Smooth muscle cell (in vitro differentiated cells): ENCODE data around the gene FMN1. TPM values are rescaled to one million over a fixed set of nuclear protein-coding genes. Genes with fewer than 3 reads are reported as not detected.

ENCODE experiments used
- DNase-seq: peaks from one replicate; lab custom pipeline; 2025; ENCODE audit not compliant: unreplicated experiment; lab: John Stamatoyannopoulos, UW
- H2AFZ ChIP-seq: fragments of 200-600 bp; sonication (generic); 2 replicates; pipeline ENCODE4 v1.6.0; 2016; ENCODE audit warnings: antibody characterized with exemption, low read depth, mild to moderate bottlenecking
- H3F3A ChIP-seq: fragments of 200-600 bp; sonication (generic); 2 replicates; pipeline ENCODE4 v1.6.0; 2017; ENCODE audit warnings: antibody characterized with exemption, low read depth
- H3K27ac ChIP-seq: fragments of 200-600 bp; sonication (generic); 2 replicates; pipeline ENCODE4 v1.5.1; 2016; ENCODE audit warnings: low read depth, mild to moderate bottlenecking
- H3K27me3 ChIP-seq: fragments of 200-600 bp; sonication (generic); 2 replicates; pipeline ENCODE4 v1.6.1; 2016; ENCODE audit warnings: low read depth, mild to moderate bottlenecking
- H3K36me3 ChIP-seq: fragments of 200-600 bp; sonication (generic); 2 replicates; pipeline ENCODE4 v1.5.1; 2016; ENCODE audit warnings: low read depth
- H3K4me1 ChIP-seq: fragments of 200-600 bp; sonication (generic); 2 replicates; pipeline ENCODE4 v1.5.1; 2016; ENCODE audit warnings: low read depth
- H3K4me2 ChIP-seq: fragments of 200-600 bp; sonication (generic); 2 replicates; pipeline ENCODE4 v1.6.0; 2016; ENCODE audit warnings: mild to moderate bottlenecking
- H3K4me3 ChIP-seq: fragments of 200-600 bp; sonication (generic); 2 replicates; pipeline ENCODE4 v1.5.1; 2016; ENCODE audit warnings: mild to moderate bottlenecking
- H3K79me2 ChIP-seq: fragments of 200-600 bp; sonication (generic); 2 replicates; pipeline ENCODE4 v1.6.0; 2016; ENCODE audit warnings: low read depth, mild to moderate bottlenecking
- H3K9ac ChIP-seq: fragments of 200-600 bp; sonication (generic); 2 replicates; pipeline ENCODE4 v1.6.0; 2016; ENCODE audit warnings: low read depth
- H3K9me3 ChIP-seq: fragments of 200-600 bp; sonication (generic); replicated peaks from 2 replicates; pipeline ENCODE4 v1.5.1; 2016; ENCODE audit warnings: low read depth
- H4K20me1 ChIP-seq: fragments of 200-600 bp; sonication (generic); 2 replicates; pipeline ENCODE4 v1.6.0; 2016; ENCODE audit warnings: low read depth
- WGBS: methylation state at CpG from one replicate; pipeline ENCODE4 v1.1.7; 2016; ENCODE audit warnings: low lambda C conversion rate; 5-methylcytosine and 5-hydroxymethylcytosine counted together
- polyA plus RNA-seq: library from polyadenylated mRNA; unstranded; fragments of >200 nt; fragmentation: Nextera tagmentation; extraction: Ambion mirVana; gene quantifications from 2 replicates; pipeline ENCODE4 v1.2.1, GENCODE V29; 2016
- total RNA-seq: library from RNA; depleted of rRNA; stranded (reverse); fragments of >200 nt; gene quantifications from 2 replicates; pipeline ENCODE4 v1.2.3, GENCODE V29; 2014
- TF ChIP-seq, protein P1 (sequence below): fragments of 200-600 bp; sonication (generic); IDR thresholded peaks from 2 replicates; pipeline ENCODE4 v1.5.1; 2017; ENCODE audit warnings: borderline replicate concordance, mild to moderate bottlenecking, antibody characterized with exemption; ENCODE audit not compliant: insufficient read depth, poor library complexity, severe bottlenecking

FMN1 gene
- total and polyA plus RNA-seq, 2 experiments from 2014 or later = 0.08 to 4.0 TPM

- peak overlapping the region; percentile 47 for H2AFZ ChIP-seq
- H3K36me3 ChIP-seq = no peaks in the 10 kb centered on the region
- peak overlapping the region; percentile 49 for H3K4me2 ChIP-seq
- H3F3A ChIP-seq = peaks cover 18% of the 10 kb centered on the region
- H3K4me3 ChIP-seq = no peak overlapping the region
- peak overlapping the region; percentile 70 for H3K27ac ChIP-seq
- H3K79me2 ChIP-seq = no peaks in the 10 kb centered on the region
- peaks cover 14% of the 10 kb centered on the region for H3K4me1 ChIP-seq
- no peak for DNase-seq
- H3K9ac ChIP-seq = no peak overlapping the region
- no peaks in the 10 kb centered on the region for H3K9me3 ChIP-seq
- 89% methylated on average over 7 of the region's 7 CpGs for WGBS
- no peaks in the 10 kb centered on the region for H3K27me3 ChIP-seq
- H4K20me1 ChIP-seq = no peaks in the 10 kb centered on the region
- TF ChIP-seq, protein P1, sequence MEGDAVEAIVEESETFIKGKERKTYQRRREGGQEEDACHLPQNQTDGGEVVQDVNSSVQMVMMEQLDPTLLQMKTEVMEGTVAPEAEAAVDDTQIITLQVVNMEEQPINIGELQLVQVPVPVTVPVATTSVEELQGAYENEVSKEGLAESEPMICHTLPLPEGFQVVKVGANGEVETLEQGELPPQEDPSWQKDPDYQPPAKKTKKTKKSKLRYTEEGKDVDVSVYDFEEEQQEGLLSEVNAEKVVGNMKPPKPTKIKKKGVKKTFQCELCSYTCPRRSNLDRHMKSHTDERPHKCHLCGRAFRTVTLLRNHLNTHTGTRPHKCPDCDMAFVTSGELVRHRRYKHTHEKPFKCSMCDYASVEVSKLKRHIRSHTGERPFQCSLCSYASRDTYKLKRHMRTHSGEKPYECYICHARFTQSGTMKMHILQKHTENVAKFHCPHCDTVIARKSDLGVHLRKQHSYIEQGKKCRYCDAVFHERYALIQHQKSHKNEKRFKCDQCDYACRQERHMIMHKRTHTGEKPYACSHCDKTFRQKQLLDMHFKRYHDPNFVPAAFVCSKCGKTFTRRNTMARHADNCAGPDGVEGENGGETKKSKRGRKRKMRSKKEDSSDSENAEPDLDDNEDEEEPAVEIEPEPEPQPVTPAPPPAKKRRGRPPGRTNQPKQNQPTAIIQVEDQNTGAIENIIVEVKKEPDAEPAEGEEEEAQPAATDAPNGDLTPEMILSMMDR = no peak
Measured at GRCh38 chr15:32838338-32838737, 356.2 kb downstream of the FMN1 start.

GRCh38 chr15:32837935-32838334 is 356.6 kb downstream of the FMN1 start:
- no peak overlapping the region for H3K27ac ChIP-seq
- TF ChIP-seq, protein P1 = no peak
- peak overlapping the region; percentile 49 for H3K4me2 ChIP-seq
- H3K36me3 ChIP-seq = no peaks in the 10 kb centered on the region
- H3K4me3 ChIP-seq = no peak overlapping the region
- no peak for DNase-seq
- no peak overlapping the region for H3K9ac ChIP-seq
- no peaks in the 10 kb centered on the region for H3K9me3 ChIP-seq
- H3K4me1 ChIP-seq = peaks cover 14% of the 10 kb centered on the region
- H3F3A ChIP-seq = peaks cover 18% of the 10 kb centered on the region
- 80% methylated on average over 8 of the region's 8 CpGs for WGBS
- no peaks in the 10 kb centered on the region for H3K79me2 ChIP-seq
- H2AFZ ChIP-seq = peak overlapping the region; percentile 47
- no peaks in the 10 kb centered on the region for H3K27me3 ChIP-seq
- H4K20me1 ChIP-seq = no peaks in the 10 kb centered on the region

DNA sequence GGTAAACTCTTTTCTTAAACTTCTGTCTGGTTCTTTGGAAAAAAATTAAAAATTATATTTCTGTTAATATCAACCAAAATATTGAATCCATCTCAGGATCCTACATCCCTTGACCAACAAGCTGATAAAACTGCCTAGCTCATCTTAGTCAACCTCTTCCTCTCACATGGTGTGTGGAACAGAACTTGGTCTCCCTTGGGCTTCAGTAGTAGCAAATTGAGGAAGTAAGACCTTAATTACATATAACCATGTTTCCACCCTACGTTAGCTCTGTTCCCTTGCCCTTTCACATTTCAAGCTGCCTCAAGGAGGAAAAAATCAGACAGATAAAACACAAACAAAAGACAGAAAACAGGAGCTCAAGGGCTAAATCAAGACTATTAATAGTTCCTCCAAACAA is 360.4 kb downstream of the FMN1 start:
- Histone ChIP-seq H3K4me1 (peaks cover 7% of the 10 kb centered on the region), H3K27ac (no peak overlapping the region), H3K79me2 (no peaks in the 10 kb centered on the region), H4K20me1 (no peaks in the 10 kb centered on the region), H3K4me3 (no peak overlapping the region), H3F3A (no peaks in the 10 kb centered on the region), H2AFZ (no peak overlapping the region), H3K9me3 (no peaks in the 10 kb centered on the region), H3K9ac (no peak overlapping the region), H3K36me3 (no peaks in the 10 kb centered on the region), H3K27me3 (no peaks in the 10 kb centered on the region), H3K4me2 (no peak overlapping the region)
- TF ChIP-seq, protein P1 = no peak
- no peak for DNase-seq
- 93% methylated on average over 1 of the region's 1 CpG for WGBS

GRCh38 chr15:32833379-32833821 is 361.1 kb downstream of the FMN1 start:
- Histone ChIP-seq H3K4me2 (peak overlapping the region; percentile 6), H4K20me1 (no peaks in the 10 kb centered on the region), H3K9me3 (no peaks in the 10 kb centered on the region), H3F3A (no peaks in the 10 kb centered on the region), H3K27ac (peak overlapping the region; percentile 26), H3K4me1 (peaks cover 3% of the 10 kb centered on the region), H3K9ac (no peak overlapping the region), H3K36me3 (no peaks in the 10 kb centered on the region), H3K4me3 (no peak overlapping the region), H3K79me2 (no peaks in the 10 kb centered on the region), H2AFZ (no peak overlapping the region), H3K27me3 (no peaks in the 10 kb centered on the region)
- DNase-seq = no peak
- TF ChIP-seq, protein P1 = no peak
- WGBS = 54% methylated on average over 1 of the region's 1 CpG
